Gastrocnemius medialis (tissue), 4 donors: Measurements from ENCODE around the gene NPEPL1. TPM values are rescaled to one million over a fixed set of nuclear protein-coding genes. Genes with fewer than 3 reads are reported as not detected.
A peak's percentile ranks its signal among the peaks of the same experiment; 100 is the strongest.

Experiments used
- ATAC-seq, 2 donors: fragments of 150-250 bp; one replicate each; pipeline ENCODE4 v1.9.1; 2016
- DNase-seq, 2 donors: peaks; one replicate each; pipeline ENCODE4 v3.0.0-alpha.2; 2019
- H3K27ac ChIP-seq, 4 donors: fragments of 200-600 bp; sonication (generic); 1 replicate in 1 of 4; 2 replicates in 3 of 4; pipeline ENCODE4 v1.5.1; 2016 to 2018; ENCODE audit warnings: mild to moderate bottlenecking in 2 of 4, moderate library complexity in 1 of 4
- H3K27me3 ChIP-seq, 3 donors: fragments of 200-600 bp; sonication (generic) in 2 of 3; 1 replicate in 1 of 3; 2 replicates in 2 of 3; pipeline versions ENCODE4 v1.5.1 to v1.6.0; 2016 to 2019; ENCODE audit warnings: mild to moderate bottlenecking in 1 of 3, moderate library complexity in 1 of 3
- H3K36me3 ChIP-seq, 2 donors: fragments of 200-600 bp; sonication (generic) in 1 of 2; one replicate each; pipeline ENCODE4 v1.5.1; 2017 to 2018
- H3K4me1 ChIP-seq, 2 donors: fragments of 200-600 bp; sonication (generic) in 1 of 2; one replicate each; pipeline ENCODE4 v1.5.1; 2016 to 2017; ENCODE audit warnings: mild to moderate bottlenecking in 2 of 2
- H3K4me3 ChIP-seq, 4 donors: fragments of 200-600 bp; sonication (generic) in 3 of 4; 1 replicate in 1 of 4; 2 replicates in 3 of 4; pipeline ENCODE4 v1.5.1; 2016 to 2019; ENCODE audit warnings: mild to moderate bottlenecking in 2 of 4
- H3K9me3 ChIP-seq, 3 donors: fragments of 200-600 bp; sonication (generic) in 2 of 3; 1 replicate in 1 of 3; 2 replicates in 2 of 3; pipeline ENCODE4 v1.5.1; 2016 to 2019
- POLR2A ChIP-seq, 2 donors: fragments of 450-650 bp; IDR thresholded peaks; one replicate each; pipeline ENCODE4 v1.6.1; 2017; ENCODE audit warnings: antibody characterized with exemption in 2 of 2, mild to moderate bottlenecking in 2 of 2, moderate library complexity in 2 of 2
- in situ Hi-C, 4 donors: fragments of 200-750 bp; cut with MboI; loops; one replicate each; pipeline versions ENCODE4 v1.15.0 to v1.8.0; 2017; ENCODE audit warnings: low sequenced_read_pairs in 4 of 4
- intact Hi-C: fragments of 100-400 bp; cut with DNase I; formaldehyde crosslinking; loops from one replicate; pipeline ENCODE4 v1.15.1; 2023; ENCODE audit warnings: low total_unique reads
- total RNA-seq, 4 donors: library from RNA; depleted of rRNA; stranded (reverse); fragments of >200 nt; gene quantifications; one replicate each; pipeline versions ENCODE4 v1.1.0 to v1.2.3, GENCODE V29; 2016
- TF ChIP-seq, protein P1 (sequence below), 5 experiments: fragments of 450-650 bp in 3 of 5; fragments of 200-600 bp in 2 of 5; sonication (generic) in 2 of 5; IDR thresholded peaks in 4 of 5; conservative IDR thresholded peaks in 1 of 5; 1 replicate in 4 of 5; 2 replicates in 1 of 5; pipeline ENCODE4 v1.5.1; 2016 to 2019; ENCODE audit warnings: antibody characterized with exemption in 5 of 5, mild to moderate bottlenecking in 3 of 5, moderate library complexity in 3 of 5

Gene NPEPL1
- total RNA-seq, 4 donors from 2014 or later: 18.1 to 51.5 (median 34.3) TPM

DNA sequence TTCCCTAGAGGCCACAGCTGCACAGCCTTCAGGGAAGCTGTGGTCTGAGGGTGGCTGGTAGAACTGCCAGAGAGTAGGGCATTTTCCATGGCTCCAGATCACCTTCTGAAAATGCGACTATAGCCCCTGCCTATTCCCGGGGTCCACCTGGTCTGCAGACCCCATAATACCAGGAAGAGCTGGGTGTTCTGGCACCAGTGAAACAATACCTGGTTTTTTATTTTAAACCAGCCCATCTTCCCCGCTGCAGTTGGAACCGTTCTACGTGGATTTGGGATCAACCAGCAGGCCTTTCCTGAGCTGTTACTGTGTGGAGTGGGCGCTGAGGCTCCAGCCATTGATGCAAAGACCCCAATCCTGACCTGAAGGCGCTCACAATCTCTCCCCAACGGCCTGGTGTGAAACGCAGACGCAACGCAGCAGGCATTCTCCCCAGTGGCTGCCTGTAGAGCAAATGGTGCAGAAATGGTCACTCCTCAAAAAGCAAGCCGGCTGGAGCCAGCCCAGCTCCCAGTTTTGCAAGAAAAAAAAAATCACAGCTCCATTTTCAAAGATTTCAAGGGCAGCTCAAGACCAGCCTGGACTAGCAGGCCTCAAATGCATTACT lies 11.3 kb downstream of the NPEPL1 start:
- Histone ChIP-seq H3K27ac (no peak overlapping the region), H3K4me3 (no peak overlapping the region), H3K27me3 (no peaks in the 10 kb centered on the region), H3K36me3 (peaks cover 0 to 50% of the 10 kb centered on the region in 2 donors), H3K9me3 (no peaks in the 10 kb centered on the region), H3K4me1 (no peaks in the 10 kb centered on the region)
- in situ Hi-C loops: no loop called here
- DNase-seq: peak in 1 of 2 donors; percentile 8
- intact Hi-C loops: no loop called here
- TF ChIP-seq, protein P1, sequence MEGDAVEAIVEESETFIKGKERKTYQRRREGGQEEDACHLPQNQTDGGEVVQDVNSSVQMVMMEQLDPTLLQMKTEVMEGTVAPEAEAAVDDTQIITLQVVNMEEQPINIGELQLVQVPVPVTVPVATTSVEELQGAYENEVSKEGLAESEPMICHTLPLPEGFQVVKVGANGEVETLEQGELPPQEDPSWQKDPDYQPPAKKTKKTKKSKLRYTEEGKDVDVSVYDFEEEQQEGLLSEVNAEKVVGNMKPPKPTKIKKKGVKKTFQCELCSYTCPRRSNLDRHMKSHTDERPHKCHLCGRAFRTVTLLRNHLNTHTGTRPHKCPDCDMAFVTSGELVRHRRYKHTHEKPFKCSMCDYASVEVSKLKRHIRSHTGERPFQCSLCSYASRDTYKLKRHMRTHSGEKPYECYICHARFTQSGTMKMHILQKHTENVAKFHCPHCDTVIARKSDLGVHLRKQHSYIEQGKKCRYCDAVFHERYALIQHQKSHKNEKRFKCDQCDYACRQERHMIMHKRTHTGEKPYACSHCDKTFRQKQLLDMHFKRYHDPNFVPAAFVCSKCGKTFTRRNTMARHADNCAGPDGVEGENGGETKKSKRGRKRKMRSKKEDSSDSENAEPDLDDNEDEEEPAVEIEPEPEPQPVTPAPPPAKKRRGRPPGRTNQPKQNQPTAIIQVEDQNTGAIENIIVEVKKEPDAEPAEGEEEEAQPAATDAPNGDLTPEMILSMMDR (IDR thresholded peaks at IDR 0.05 in 4 of 5, conservative IDR thresholded peaks at IDR 0.05 in 1 of 5): no peak
- no peak for TF ChIP-seq POLR2A (IDR thresholded peaks at IDR 0.05)
- no peak for ATAC-seq

DNA sequence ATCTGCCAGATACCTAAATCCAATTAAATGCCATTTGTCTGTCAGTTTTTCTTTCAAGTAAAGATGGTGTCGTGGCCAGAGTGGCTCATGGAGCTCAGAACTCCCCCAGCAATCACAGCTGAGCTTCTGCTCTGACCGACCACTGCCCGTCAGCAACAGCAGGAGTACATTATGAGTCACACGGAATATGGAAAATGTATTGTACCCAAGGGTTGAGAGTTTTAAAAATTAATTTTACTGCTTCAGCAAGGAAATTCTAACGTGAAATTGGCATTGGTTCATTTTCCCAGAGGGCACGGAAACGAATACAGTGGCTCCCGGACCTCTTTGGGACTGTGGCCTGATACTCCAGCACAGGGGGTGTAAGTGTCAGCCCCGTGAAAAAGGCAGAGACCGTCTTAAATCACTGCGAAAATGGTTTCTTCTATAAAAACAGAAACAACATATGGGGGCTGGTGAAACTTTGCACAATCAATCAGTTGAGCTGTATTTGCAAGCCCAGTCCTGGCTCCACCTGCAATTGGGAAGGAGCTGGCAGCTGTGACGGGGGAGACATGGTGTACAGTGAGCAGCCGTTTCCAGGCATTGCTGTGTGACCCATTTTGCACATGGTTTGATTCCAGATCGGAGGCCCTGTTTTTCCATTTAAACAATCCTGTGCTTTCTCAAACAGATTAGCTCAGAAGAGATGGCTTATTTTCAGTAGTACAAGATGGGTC lies 12.8 kb downstream of the NPEPL1 start:
- Histone ChIP-seq H3K4me1 (no peaks in the 10 kb centered on the region), H3K27ac (no peak overlapping the region), H3K36me3 (peaks cover 0 to 35% of the 10 kb centered on the region in 2 donors), H3K4me3 (no peak overlapping the region), H3K9me3 (no peaks in the 10 kb centered on the region), H3K27me3 (no peaks in the 10 kb centered on the region)
- ATAC-seq (no peak), DNase-seq (no peak)
- TF ChIP-seq POLR2A (IDR thresholded peaks at IDR 0.05): no peak
- TF ChIP-seq, protein P1 (IDR thresholded peaks at IDR 0.05 in 4 of 5, conservative IDR thresholded peaks at IDR 0.05 in 1 of 5): no peak
- intact Hi-C loops (no loop called here), in situ Hi-C loops (no loop called here)

DNA sequence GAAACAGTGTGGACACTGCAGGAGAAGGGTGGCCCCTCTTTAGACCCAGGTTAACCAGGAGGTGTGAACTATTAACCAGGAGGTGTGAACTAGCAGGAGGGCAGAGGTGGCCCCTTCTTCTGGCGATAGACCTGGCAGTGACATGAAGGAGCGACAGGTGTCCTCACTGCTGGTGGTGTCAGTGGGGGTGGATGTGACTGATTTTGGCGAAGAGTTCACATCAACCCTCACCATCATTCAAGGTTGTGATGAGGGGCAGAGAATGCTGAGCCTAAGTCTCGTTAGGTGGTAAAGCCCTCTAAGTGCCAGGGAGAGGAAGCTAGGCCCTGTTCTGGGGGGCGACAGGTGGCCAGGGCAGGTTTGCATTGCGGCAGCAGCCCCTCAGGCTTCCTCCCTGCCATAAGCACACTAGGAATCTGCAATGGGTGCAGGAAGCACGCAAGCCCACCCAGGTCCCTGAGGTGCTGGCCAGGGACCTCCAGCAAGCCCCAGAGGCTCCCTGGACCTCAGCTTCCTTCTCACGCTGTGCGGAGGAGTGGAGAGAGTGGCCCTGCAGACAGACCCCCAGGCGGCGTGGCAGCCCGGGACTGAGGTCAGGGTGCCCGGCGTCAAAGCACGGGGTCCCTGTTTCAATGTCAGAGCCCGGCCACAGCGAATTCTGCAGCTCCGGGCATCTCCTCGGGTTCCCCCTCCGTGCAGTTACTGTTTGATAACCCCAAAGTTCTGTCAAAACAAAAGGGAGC lies 13.7 kb downstream of the NPEPL1 start:
- TF ChIP-seq, protein P1 (IDR thresholded peaks at IDR 0.05 in 4 of 5, conservative IDR thresholded peaks at IDR 0.05 in 1 of 5): no peak
- TF ChIP-seq POLR2A (IDR thresholded peaks at IDR 0.05): no peak
- Histone ChIP-seq H3K27ac (no peak overlapping the region), H3K4me3 (no peak overlapping the region), H3K9me3 (no peaks in the 10 kb centered on the region), H3K36me3 (peaks cover 0 to 30% of the 10 kb centered on the region in 2 donors), H3K4me1 (no peaks in the 10 kb centered on the region), H3K27me3 (no peaks in the 10 kb centered on the region)
- DNase-seq: no peak
- intact Hi-C loops: no loop called here
- in situ Hi-C loops: no loop called here
- ATAC-seq: no peak

DNA sequence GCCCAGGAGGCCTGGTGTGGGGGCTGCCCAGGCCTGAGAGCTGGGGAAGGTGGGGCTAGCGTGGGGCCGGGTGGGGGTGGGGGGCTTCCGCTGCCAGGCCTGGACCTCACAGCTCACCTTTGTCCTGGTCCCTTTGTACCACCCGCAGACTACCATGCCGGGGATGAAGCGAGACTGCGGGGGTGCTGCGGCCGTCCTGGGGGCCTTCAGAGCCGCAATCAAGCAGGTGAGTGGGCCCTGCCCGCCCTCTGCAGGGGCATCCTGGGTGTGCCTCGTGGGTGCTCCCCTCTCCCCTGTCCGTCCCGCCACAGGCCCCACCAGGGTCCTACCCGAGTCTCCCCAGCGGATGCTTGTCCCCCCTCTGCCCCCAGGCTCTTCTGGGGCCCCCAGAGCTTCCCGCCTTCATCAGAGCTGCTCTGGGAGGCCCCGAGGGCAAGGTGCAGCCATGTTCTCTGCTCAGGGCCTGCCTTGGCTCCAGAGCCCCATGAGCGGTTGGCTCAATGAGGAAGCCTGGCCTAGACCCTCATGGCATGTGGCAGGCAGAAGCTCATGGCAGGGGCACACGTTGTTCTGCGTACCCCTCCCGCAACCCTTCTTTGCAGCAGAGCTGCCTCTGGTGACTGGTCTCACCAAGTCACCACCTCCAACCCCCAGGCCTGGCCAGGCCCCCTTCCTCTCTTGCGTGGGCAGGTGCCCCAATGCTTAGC lies 14.5 kb downstream of the NPEPL1 start:
- ATAC-seq: no peak
- no peak for DNase-seq
- TF ChIP-seq, protein P1 (IDR thresholded peaks at IDR 0.05 in 4 of 5, conservative IDR thresholded peaks at IDR 0.05 in 1 of 5): no peak
- no peak for TF ChIP-seq POLR2A (IDR thresholded peaks at IDR 0.05)
- Histone ChIP-seq H3K27ac (no peak overlapping the region), H3K4me3 (no peak overlapping the region), H3K27me3 (no peaks in the 10 kb centered on the region), H3K4me1 (no peaks in the 10 kb centered on the region), H3K36me3 (peaks cover 0 to 24% of the 10 kb centered on the region in 2 donors), H3K9me3 (no peaks in the 10 kb centered on the region)
- intact Hi-C loops: no loop called here
- in situ Hi-C loops: no loop called here
